GM12872 (cell line): ENCODE results near the gene CHST12.

Source experiments
- TF ChIP-seq, protein P1 (sequence below): IDR thresholded peaks from 3 replicates; pipeline ENCODE4 v1.5.1; 2011; ENCODE audit warnings: low read depth, mild to moderate bottlenecking, low read length, moderate library complexity; ENCODE audit not compliant: insufficient read depth

The CHST12 gene

DNA sequence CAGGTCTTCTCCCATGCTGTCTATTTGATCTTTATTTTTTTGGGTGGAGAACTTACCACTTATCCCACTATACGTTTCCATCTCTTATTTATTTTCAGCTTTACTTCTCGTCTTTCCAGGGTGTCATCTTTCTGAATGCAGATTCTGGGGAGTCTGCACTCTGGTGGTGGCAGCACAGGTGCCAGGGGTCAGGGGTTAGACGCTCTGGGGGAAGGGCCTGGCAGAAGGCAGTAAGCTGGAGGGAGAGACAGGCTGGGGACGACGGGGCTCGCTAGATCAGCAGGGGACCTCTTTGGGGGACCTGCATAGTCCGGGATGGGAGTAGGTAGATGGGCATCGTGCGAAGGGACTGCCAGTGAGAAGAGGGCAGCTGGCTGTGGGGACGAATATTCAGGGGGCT, 22.3 kb downstream of the CHST12 start:
- TF ChIP-seq, protein P1, sequence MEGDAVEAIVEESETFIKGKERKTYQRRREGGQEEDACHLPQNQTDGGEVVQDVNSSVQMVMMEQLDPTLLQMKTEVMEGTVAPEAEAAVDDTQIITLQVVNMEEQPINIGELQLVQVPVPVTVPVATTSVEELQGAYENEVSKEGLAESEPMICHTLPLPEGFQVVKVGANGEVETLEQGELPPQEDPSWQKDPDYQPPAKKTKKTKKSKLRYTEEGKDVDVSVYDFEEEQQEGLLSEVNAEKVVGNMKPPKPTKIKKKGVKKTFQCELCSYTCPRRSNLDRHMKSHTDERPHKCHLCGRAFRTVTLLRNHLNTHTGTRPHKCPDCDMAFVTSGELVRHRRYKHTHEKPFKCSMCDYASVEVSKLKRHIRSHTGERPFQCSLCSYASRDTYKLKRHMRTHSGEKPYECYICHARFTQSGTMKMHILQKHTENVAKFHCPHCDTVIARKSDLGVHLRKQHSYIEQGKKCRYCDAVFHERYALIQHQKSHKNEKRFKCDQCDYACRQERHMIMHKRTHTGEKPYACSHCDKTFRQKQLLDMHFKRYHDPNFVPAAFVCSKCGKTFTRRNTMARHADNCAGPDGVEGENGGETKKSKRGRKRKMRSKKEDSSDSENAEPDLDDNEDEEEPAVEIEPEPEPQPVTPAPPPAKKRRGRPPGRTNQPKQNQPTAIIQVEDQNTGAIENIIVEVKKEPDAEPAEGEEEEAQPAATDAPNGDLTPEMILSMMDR = no peak

DNA sequence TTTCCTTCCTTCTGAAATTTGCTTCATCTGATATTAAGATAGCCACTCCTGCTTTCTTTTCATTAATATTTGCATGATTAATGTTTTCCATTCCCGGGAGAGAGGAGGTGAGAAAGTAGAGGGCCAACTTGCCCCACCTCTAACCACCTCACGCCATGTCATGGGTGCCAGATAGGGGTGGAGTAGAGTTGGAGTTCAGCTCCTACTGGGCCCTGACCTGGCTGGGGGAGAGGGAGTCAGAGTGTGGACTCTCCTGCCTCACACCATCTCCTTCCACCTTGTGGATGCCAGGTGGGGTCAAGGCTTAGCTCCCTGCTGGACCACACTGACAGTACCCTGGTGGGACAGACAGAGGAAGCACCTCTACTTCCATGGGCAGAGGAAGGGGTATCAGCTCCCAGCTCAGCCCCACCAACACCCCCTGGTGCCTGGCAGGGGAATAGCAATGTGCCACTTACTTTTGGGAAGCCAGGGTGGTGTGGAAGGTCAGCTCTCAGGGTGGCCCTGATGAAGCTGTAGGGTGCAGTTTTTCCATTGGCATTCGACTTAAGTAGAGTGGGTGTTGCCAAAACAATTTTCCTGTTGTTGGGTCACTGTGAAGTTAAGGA, 28.0 kb downstream of the CHST12 start:
- TF ChIP-seq, protein P1 = peak; percentile 85

DNA sequence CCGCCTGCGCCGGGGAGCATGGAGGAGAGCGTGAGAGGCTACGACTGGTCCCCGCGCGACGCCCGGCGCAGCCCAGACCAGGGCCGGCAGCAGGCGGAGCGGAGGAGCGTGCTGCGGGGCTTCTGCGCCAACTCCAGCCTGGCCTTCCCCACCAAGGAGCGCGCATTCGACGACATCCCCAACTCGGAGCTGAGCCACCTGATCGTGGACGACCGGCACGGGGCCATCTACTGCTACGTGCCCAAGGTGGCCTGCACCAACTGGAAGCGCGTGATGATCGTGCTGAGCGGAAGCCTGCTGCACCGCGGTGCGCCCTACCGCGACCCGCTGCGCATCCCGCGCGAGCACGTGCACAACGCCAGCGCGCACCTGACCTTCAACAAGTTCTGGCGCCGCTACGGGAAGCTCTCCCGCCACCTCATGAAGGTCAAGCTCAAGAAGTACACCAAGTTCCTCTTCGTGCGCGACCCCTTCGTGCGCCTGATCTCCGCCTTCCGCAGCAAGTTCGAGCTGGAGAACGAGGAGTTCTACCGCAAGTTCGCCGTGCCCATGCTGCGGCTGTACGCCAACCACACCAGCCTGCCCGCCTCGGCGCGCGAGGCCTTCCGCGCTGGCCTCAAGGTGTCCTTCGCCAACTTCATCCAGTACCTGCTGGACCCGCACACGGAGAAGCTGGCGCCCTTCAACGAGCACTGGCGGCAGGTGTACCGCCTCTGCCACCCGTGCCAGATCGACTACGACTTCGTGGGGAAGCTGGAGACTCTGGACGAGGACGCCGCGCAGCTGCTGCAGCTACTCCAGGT, 29.7 kb downstream of the CHST12 start:
- TF ChIP-seq, protein P1 = no peak

DNA sequence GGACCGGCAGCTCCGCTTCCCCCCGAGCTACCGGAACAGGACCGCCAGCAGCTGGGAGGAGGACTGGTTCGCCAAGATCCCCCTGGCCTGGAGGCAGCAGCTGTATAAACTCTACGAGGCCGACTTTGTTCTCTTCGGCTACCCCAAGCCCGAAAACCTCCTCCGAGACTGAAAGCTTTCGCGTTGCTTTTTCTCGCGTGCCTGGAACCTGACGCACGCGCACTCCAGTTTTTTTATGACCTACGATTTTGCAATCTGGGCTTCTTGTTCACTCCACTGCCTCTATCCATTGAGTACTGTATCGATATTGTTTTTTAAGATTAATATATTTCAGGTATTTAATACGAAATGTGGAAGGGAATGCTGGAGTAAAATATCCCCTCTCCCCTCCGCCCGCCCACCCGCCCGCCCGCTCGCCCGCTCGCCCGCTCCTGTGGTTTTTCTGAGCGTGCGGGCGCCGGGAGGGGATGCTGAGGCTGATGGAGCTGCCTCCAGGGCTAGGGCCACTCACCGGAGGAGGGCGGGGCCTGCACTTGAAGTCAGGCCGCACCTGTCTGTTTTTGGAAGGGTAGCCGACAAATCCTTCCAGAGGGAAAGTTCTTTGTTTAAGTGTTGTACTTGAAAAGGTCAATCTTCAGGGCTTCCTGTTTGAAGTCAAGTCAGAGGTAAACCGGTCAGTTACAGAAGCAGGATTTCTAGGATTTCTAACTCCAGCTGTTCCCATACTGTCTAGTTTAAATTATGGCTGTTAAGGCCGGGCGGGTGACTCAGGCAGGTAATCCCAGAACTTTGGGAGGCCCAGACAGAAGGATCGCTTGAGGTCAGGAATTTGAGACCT, 30.5 kb downstream of the CHST12 start:
- TF ChIP-seq, protein P1 = no peak

DNA sequence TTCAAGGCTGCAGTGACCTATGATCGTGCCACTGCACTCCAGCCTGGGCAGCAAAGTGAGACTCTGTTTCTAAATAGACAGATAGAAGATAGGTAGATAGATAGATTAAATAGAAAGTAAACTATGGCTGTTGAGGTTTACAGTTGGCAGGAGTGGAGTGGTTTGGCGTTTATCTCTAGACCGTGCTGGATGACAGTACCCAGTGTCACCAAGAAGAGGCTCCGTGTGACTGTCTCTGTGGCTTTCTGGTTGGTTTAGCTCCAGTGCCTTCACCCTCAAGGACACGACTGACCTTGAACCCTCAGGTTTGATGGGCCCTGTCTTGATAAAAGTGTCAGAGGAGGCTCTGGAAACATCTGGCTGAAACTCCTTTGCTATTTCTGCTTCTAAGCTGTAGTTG, 31.7 kb downstream of the CHST12 start:
- TF ChIP-seq, protein P1 = no peak

DNA sequence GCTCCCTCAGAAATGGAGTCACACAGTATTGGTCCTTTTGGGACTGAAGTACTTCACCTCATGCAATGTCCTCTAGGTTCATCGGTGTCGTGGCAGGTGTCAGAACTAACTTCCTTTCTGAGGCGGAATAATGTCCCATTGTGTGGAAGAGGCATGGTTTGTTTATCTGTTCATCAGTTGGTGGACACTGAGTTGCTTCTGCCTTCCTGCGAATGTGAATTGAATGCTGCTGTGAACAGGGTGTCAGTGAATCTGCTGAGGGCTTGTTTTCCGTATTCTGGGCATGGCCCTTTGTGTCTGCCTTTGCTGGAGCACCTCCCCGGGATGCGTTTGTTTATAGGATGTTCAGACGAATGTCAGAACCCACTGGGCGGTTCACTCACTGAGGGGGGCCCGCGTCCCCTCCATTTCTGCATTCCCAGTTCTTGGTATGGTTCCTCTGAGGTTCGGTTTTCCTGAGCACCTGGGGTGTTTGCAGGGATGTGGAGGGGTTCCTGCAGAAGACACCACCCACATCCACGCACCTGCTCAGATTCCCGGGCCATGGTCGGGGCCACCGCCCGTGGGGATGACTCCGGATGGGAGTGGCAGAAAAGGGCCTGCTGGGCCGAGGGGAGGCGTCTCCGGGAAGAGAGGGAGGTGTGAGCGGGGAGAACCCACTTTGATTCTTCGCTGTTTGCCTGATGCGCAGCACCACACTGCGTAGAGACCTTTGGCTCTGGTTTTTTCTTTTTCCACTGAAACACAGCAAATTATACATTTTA, 33.1 kb downstream of the CHST12 start:
- TF ChIP-seq, protein P1 = no peak
